ENCODE measurements around the gene FAM171A1. TPM values are rescaled to one million over a fixed set of nuclear protein-coding genes. Genes with fewer than 3 reads are reported as not detected.
"Not testable (repeated sequence)": the region's sequence is repeated elsewhere in the genome, so short reads cannot be mapped to it uniquely, and the experiment has no call there.

The FAM171A1 gene
- total RNA-seq, 1 experiment from 2014 or later = 27.3 TPM

DNA sequence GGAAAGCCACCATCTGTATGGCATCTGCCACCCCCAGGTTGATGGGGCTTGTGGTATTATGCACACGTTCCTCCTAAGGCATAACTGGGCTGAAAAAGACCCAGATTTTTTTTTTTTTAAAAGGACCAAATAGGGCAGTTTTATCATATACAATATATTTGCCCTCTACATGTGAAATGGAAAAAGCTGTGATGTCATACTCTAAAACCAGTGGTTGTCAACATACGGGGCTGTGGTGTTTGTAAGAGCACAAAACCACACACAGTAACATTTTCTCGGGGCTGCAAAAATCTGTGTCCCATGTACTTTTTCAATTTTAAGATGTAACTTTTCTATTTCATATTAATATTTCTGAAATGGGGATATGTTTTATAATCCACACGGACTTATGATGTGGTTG, 34.9 kb downstream of the FAM171A1 start:
- no peak for DNase-seq
- H3K36me3 ChIP-seq = no peaks in the 10 kb centered on the region; the same call in 1 of the 2 replicates
- no peaks in the 10 kb centered on the region for H3K9me3 ChIP-seq
- no peaks in the 10 kb centered on the region for H3K27me3 ChIP-seq
- no peak overlapping the region for H3K4me3 ChIP-seq

DNA sequence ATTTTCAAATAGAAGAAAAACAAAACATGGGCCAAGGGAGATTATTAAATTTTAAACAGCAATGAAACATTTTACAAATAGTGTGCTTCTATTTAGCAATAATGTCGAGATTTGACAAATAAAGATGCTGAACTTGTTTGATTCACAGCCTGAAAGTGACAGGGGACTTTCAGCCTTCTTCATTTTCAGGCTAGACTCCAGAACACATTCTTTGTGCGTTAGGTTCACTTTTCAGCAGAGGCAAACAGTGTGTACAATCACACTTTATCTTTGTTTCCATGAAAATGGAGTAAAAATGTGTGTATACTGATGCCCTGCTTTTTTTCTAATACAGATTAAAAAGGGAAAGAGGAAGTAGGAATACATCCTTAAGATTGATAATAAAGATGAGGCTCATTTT, 35.6 kb downstream of the FAM171A1 start:
- no peak overlapping the region for H3K4me3 ChIP-seq
- DNase-seq = no peak
- H3K36me3 ChIP-seq = no peaks in the 10 kb centered on the region; the same call in 1 of the 2 replicates
- H3K9me3 ChIP-seq = no peaks in the 10 kb centered on the region
- H3K27me3 ChIP-seq = no peaks in the 10 kb centered on the region

DNA sequence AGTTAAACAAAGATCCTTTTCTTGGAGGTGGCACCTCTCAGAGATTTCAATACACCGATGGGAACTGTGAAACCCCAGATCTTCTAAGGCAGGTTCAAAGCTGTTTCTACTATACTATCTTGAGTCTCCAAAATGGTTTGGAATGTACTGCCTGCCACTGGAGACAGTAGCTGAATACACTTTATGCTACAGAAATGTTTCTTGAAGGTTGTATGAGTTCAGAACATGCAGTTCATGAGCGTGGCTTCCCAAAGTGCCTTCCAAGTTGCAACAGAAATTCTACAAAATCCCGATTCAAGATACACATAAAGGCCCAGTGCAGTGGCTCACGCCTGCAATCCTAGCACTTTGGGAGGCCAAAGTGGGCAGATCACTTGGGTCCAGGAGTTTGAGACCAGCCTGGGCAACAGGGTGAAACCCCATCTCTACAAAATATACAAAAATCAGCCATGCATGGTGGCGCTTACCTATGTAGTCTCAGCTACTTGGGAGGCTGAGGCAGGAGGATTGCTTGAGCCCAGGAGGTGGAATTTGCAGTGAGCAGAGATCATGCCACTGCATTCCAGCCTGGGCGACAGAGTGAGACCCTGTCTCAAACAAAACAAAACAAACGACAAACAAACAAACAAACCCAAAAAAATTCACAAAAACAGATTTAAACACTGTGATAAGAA, 36.3 kb downstream of the FAM171A1 start:
- Histone ChIP-seq H3K4me3 (no peak overlapping the region), H3K9me3 (no peaks in the 10 kb centered on the region), H3K36me3 (no peaks in the 10 kb centered on the region; the same call in 1 of the 2 replicates), H3K27me3 (no peaks in the 10 kb centered on the region)
- DNase-seq = no peak

DNA sequence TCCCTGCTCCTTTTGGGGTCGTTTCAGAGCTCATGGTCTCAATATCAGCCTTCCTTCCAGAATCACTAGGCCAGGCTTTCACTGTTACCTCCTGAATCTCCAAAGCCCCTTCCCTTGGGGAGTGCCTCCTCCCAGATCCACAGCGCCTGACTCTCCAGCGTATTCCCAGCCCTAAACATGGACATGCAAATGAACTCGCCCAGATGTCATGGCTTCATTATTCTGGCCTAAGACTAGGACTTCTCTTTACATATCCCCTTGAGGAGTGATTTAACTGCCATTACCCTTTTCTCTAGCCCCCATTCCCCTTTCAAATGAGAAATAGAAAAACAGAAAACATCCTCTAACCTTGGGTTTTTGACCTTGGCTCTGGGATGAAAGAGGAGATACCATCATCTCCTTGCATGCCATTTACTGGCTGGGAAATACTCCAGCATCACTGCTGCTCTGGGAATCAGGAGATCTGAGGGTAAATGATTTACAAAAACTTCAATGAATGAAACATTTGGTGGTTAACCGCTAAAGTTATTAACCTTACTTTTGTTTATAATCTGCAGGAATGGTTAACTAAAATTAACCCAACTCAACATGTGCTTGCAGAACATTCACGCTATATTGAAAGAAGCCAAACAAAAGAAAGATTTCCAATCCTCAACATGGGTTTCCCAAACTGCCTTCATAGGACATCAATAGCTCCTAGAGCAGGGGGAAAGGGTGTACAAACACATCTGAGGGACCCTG, 37.0 kb downstream of the FAM171A1 start:
- Histone ChIP-seq H3K27me3 (no peaks in the 10 kb centered on the region), H3K9me3 (no peaks in the 10 kb centered on the region), H3K4me3 (no peak overlapping the region), H3K36me3 (no peaks in the 10 kb centered on the region; the same call in 1 of the 2 replicates)
- no peak for DNase-seq

DNA sequence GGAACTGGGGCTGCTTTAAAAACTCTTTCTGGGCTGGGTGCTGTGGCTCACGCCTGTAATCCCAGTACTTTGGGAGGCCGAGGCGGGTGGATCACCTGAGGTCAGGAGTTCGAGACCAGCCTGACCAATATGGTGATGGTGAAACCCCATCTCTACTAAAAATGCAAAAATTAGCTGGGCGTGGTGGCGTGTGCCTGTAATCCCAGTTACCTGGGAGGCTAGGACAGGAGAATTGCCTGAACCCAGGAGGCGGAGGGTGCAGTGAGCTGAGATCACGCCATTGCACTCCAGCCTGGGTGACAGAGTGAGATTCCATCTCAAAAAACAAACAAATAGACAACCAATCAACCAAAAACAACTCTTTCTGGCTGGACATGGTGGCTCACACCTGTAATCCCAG, 37.9 kb downstream of the FAM171A1 start:
- not testable (repeated sequence) for H3K4me3 ChIP-seq, DNase-seq, H3K9me3 ChIP-seq, H3K36me3 ChIP-seq, H3K27me3 ChIP-seq

DNA sequence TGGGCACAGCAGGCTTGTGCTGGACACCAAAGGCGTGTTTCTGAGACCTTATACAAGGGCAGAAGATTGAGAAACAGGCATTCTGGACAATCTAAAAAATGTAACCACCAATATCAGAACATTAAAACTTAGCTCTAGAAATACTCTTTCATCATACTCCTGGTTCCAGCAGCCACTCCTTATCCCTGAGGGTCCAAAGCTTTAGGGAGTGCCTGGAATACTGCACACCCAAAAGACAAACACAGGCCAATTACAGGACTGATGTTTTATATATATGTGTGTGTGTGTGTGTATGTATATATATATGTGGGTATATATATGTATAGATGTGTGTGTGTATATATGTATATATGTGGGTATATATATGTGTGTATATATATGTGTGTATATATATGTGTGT, 39.6 kb downstream of the FAM171A1 start:
- H3K27me3 ChIP-seq = no peaks in the 10 kb centered on the region
- H3K9me3 ChIP-seq = no peaks in the 10 kb centered on the region
- no peaks in the 10 kb centered on the region; the same call in none of the 2 replicates for H3K36me3 ChIP-seq

DNA sequence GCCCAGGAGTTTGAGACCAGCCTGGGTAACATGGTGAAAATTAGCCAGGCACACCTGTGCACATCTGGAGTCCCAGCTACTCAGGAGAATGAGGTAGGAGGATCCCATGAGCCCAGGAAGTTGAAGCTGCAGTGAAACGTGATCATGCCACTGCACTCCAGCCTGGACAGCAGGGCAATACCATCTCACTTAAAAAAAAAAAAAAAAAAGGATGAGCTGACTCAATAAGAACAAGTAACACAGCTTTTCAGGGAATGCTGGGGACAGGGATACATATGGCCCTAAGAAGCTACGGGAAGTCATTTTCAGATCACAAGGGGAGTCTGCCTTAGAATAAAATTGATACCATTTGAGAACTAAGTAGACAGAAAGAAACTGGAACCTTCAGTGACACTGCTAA, 41.7 kb downstream of the FAM171A1 start:
- H3K36me3 ChIP-seq = no peaks in the 10 kb centered on the region; the same call in none of the 2 replicates
- H3K27me3 ChIP-seq = no peaks in the 10 kb centered on the region
- no peak for DNase-seq
- no peaks in the 10 kb centered on the region for H3K9me3 ChIP-seq
- no peak overlapping the region for H3K4me3 ChIP-seq

More for the DNA sequence above, 39.6 kb downstream of the FAM171A1 start:
- no peak for DNase-seq
- H3K4me3 ChIP-seq = no peak overlapping the region

DNA sequence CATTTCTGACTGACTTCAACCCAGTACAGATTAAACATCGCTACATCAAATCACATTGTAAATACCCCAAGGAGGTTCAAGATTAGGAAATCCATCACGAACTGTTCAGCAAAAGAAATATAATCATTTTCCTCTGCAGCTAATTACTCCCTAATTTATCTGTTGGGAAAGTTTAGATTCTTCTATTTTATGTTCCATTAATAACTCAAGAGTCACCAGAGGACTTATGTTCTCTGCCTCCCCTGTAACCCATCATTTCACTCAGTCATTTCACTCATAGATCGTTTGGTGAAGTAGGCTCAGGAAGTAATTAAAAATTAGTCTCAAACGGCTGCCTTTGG, 45.2 kb downstream of the FAM171A1 start:
- Histone ChIP-seq H3K9me3 (no peaks in the 10 kb centered on the region), H3K27me3 (no peaks in the 10 kb centered on the region), H3K36me3 (no peaks in the 10 kb centered on the region; the same call in 1 of the 2 replicates), H3K4me3 (no peak overlapping the region)
- DNase-seq = no peak

DNA sequence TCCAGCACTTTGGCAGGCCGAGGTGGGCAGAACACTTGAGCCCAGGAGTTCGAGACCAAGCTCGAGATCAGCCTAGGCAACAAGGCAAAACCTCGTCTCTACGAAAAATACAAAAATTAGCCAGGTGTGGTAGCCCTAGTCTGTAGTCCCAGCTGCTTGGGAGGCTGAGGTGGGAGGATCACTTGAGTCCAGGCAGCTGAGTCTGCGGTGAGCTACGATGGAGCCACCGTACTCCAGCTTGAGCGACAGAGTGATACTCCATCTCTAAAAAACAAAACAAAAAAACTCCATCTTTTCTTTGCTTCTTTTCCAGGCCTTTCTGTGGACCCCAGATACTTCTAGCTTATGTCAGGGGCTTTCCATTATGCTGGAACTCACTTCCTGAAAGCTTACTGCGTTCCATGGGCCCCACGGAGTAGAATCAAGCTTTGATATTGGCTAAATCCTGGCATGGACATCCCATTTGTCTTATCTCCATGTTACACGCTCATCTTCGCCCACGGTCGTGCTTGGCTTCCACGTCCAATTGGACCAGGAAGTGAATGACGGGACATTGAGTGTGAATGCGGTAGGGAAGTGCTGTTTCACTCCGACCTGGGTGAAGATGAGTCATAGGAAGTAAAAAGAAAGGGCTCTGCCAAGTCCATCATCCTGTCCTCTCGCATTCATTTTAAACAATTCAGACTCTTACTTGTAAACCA, 45.7 kb downstream of the FAM171A1 start:
- Histone ChIP-seq H3K27me3 (no peaks in the 10 kb centered on the region), H3K4me3 (no peak overlapping the region), H3K36me3 (no peaks in the 10 kb centered on the region; the same call in 1 of the 2 replicates), H3K9me3 (no peaks in the 10 kb centered on the region)
- DNase-seq = peak; percentile 73

DNA sequence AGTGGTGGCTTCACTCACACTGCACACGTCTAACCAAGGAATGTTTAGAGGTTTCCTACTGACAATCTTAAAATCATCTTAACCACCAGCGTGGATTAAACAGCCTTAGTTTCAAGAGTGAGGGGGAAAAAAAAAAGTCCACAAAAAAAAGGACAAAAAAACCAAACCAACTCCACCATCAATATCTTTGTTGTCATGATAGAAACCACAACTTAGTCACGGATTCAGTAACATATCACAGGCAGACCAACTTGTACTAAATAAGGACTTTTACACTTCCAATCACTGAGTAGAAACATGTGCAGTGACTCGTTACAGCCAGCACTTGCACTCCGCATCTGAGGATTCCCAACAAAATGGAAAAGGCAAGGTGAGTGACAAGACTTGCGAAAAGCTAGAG, 46.5 kb downstream of the FAM171A1 start:
- no peaks in the 10 kb centered on the region for H3K27me3 ChIP-seq
- DNase-seq = no peak
- no peak overlapping the region for H3K4me3 ChIP-seq
- H3K36me3 ChIP-seq = no peaks in the 10 kb centered on the region; the same call in 1 of the 2 replicates
- no peaks in the 10 kb centered on the region for H3K9me3 ChIP-seq

DNA sequence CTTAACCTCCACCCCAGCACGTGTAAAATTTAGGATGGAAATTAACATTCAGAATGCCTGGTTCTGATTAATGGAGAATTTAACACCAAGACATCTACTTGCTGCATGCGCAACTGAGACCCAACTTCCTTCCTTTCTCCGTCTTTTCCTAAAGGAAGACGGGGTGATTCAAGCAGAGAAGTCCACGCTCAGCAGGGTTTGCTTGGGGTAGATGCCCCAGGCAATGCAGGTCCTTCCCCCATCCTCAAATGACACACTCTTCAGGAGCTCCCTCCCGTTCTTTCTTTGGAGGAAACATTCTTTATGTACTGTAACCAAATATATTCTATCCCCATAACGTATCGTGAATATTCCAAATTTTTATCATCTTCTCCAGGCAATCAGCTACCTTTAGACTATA, 47.0 kb downstream of the FAM171A1 start:
- Histone ChIP-seq H3K4me3 (no peak overlapping the region), H3K27me3 (no peaks in the 10 kb centered on the region), H3K36me3 (no peaks in the 10 kb centered on the region; the same call in 1 of the 2 replicates), H3K9me3 (no peaks in the 10 kb centered on the region)
- DNase-seq = no peak

DNA sequence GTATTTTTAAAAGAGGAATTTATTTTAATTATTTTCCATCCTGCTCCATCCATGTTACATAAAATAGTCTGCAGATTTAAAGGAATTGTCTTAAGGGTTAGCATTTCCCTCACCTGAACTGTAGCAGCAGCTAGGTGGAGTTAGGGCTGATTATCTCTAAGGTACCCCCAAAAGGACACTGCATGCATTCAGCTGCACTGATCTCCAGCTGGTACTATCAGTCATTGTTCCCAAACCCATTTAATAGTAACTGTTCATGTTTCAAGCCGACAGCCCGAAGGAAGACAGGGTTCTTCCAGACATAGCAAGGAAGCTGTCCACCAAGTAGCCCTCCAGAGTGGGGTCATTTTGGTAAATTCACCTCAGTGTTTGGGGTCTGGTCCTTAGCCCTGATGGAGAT, 48.7 kb downstream of the FAM171A1 start:
- Histone ChIP-seq H3K27me3 (no peaks in the 10 kb centered on the region), H3K36me3 (no peaks in the 10 kb centered on the region; the same call in 1 of the 2 replicates), H3K9me3 (no peaks in the 10 kb centered on the region), H3K4me3 (no peak overlapping the region)
- DNase-seq = no peak

DNA sequence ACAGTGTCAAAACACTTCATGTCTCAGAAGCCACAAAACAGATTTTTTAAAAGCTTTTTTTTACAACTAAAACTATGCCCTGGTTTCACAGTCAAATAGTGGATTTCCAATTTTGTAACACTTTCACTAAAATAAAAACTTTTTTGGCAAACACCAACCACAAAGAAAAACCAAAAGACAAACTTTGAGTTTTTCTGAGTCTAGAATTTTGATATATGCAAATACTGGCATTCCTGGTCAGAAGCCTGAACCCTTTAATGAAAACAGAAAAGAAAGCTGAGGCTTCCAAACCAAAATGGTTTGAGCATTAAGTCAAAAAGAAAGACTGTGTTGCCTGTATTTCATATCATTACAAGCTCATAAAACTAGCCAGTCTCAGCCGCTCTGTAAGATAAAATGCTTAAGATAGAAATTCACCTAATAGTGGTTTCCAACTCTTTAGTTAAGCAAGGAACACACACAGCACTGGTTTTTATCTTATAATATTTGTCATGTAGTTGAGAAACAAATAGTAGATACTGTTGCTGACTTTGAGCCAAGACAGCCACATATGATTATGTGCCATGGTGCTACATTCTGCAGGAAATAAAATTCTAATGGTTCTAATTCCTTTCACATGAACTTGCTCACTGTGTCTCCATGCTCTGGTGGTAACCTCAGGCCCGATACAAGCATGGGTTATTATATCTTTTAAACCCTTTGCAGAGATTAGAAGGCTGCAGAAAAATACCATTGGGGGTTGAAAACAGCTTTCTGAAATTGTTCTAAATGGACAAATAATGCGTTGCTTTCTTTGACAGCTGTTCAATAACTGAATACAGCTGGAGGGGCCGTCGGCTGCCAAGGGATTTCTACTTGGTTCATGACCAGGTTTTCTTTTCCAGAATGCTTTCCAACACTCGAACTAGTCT, 49.4 kb downstream of the FAM171A1 start:
- H3K27me3 ChIP-seq = no peaks in the 10 kb centered on the region
- H3K4me3 ChIP-seq = no peak overlapping the region
- H3K36me3 ChIP-seq = no peaks in the 10 kb centered on the region
- peak; percentile 49 for DNase-seq
- H3K9me3 ChIP-seq = no peaks in the 10 kb centered on the region

DNA sequence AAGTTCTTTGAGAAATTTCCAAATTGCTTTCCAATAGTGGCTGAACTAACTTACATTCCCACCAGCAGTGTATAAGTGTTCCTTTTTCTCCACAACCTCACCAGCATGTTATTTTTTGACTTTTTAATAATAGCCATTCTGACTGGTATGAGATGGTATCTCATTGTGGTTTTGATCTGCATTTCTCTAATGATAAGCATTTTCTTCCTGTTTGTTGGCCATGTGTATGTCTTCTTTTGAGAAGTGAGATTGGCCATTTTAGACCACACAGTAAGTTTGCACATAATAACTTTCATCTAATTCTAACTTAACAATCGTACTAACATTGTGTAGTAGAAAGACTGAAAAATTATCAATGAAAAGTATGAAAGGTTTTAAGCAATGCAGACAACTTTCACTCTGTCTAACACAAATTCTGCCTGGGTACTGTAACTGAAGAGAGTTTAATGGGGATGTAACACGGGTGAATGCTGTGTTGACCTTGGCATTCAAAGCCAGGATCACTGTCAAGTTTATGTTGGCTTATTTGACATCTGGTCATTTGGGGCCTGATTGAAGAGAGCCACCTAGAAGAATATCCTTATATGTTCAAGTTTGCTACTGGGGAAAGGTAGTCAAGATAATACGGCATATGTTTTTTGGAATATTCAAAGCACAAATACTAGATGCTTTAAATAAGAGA, 50.4 kb downstream of the FAM171A1 start:
- Histone ChIP-seq H3K27me3 (no peaks in the 10 kb centered on the region), H3K9me3 (no peaks in the 10 kb centered on the region), H3K36me3 (no peaks in the 10 kb centered on the region), H3K4me3 (no peak overlapping the region)
- no peak for DNase-seq

DNA sequence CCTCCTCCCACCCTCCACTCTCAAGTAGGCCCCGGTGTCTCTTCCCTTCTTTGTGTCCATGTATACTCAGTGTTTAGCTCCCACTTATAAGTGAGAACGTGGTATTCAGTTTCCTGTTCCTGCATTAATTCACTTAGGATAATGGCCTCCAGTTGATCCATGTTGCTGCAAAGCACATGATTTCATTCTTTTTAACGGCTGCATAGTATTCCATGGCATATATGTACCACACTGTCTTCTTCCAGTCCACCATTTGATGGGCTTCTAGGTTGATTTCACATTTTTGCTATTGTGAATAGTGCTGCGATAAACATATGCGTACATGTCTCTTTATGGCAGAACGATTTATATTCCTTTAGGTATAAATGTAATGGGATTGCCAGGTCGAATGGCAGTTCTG, 51.0 kb downstream of the FAM171A1 start:
- H3K36me3 ChIP-seq = no peaks in the 10 kb centered on the region
- no peak overlapping the region for H3K4me3 ChIP-seq
- H3K9me3 ChIP-seq = no peaks in the 10 kb centered on the region
- no peaks in the 10 kb centered on the region for H3K27me3 ChIP-seq
- DNase-seq = no peak

DNA sequence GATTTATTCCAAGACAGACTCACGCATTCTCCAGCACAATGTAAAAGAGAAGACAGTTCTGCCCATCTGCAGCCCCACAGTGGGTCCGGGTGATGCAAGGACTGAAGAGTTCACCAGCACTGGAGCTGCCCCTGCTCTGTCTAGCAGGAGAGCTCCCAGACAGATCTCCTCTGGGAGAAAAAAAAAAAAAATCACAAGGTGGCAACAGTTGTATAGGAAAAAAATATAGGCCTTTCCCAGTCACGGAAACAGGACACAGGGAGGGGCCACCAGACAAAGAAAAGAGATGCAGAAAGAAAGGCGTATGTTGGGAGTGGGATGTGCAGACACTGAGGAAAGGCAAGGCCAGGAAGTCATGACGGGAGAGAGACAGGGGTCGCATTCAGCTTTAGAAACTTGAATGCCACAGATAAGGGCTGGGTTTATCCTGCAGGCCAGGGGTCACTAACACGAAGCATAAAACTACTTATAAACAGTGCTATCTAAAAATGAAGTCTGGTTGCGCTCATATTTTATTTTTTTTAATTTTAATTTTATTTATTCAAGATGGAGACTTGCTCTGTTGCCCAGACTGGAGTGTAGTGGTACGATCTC, 54.1 kb downstream of the FAM171A1 start:
- H3K27me3 ChIP-seq = no peaks in the 10 kb centered on the region
- no peaks in the 10 kb centered on the region; the same call in 1 of the 2 replicates for H3K36me3 ChIP-seq
- H3K4me3 ChIP-seq = no peak overlapping the region
- H3K9me3 ChIP-seq = no peaks in the 10 kb centered on the region
- no peak for DNase-seq

All from MG63 (cell line).